Fibroblast of lung (primary cell): Measurements from ENCODE around the gene PAM16. TPM values are rescaled to one million over a fixed set of nuclear protein-coding genes. Genes with fewer than 3 reads are reported as not detected.

Experiments used
- DNase-seq, 2 donors: peaks; one replicate each; pipeline versions ENCODE4 v3.0.0 to v3.0.0-alpha.2; 2010; ENCODE audit warnings: low read depth in 2 of 2
- H2AFZ ChIP-seq: 2 replicates; pipeline ENCODE4 v1.5.1; 2012; ENCODE audit warnings: low read length, control low read depth, inconsistent platforms
- H3K27ac ChIP-seq: 2 replicates; pipeline ENCODE4 v1.5.1; 2011; ENCODE audit warnings: low read length, control low read depth; ENCODE audit not compliant: insufficient read depth
- H3K27me3 ChIP-seq: 2 replicates; pipeline ENCODE4 v1.5.1; 2011; ENCODE audit warnings: mild to moderate bottlenecking, low read length; ENCODE audit not compliant: control insufficient read depth, insufficient read depth
- H3K36me3 ChIP-seq: 2 replicates; pipeline ENCODE4 v1.5.1; 2011; ENCODE audit warnings: low read length; ENCODE audit not compliant: control insufficient read depth, insufficient read depth
- H3K4me1 ChIP-seq: 2 replicates; pipeline ENCODE4 v1.5.1; 2011; ENCODE audit warnings: low read length; ENCODE audit not compliant: control insufficient read depth, insufficient read depth; ENCODE audit errors: extremely low read depth
- H3K4me2 ChIP-seq: 2 replicates; pipeline ENCODE4 v1.5.1; 2011; ENCODE audit warnings: low read length, control low read depth; ENCODE audit not compliant: insufficient read depth; ENCODE audit errors: extremely low read depth
- H3K4me3 ChIP-seq, 4 experiments: fragments of 200-600 bp in 1 of 4; sonication (generic) in 1 of 4; replicated peaks in 1 of 4; 2 replicates each; pipeline ENCODE4 v1.5.1; 2011 to 2016; ENCODE audit warnings: low read length in 4 of 4, low read depth in 3 of 4, mild to moderate bottlenecking in 3 of 4, control low read depth in 2 of 4, inconsistent platforms in 1 of 4, mixed read lengths in 1 of 4; ENCODE audit not compliant: insufficient read depth in 1 of 4; ENCODE audit errors: control extremely low read depth in 1 of 4
- H3K79me2 ChIP-seq: 2 replicates; pipeline ENCODE4 v1.5.1; 2012; ENCODE audit warnings: mild to moderate bottlenecking, low read length, inconsistent platforms; ENCODE audit not compliant: control insufficient read depth, insufficient read depth
- H3K9ac ChIP-seq: 2 replicates; pipeline ENCODE4 v1.5.1; 2011; ENCODE audit warnings: mild to moderate bottlenecking, low read length, control low read depth; ENCODE audit not compliant: insufficient read depth
- H3K9me3 ChIP-seq: 2 replicates; pipeline ENCODE4 v1.5.1; 2012; ENCODE audit warnings: low read depth, low read length; ENCODE audit not compliant: control insufficient read depth, insufficient read depth
- H4K20me1 ChIP-seq: 2 replicates; pipeline ENCODE4 v1.5.1; 2011; ENCODE audit warnings: low read length; ENCODE audit not compliant: control insufficient read depth, insufficient read depth; ENCODE audit errors: extremely low read depth
- CTCF ChIP-seq, 2 donors: IDR thresholded peaks in 1 of 2; conservative IDR thresholded peaks in 1 of 2; 1 replicate in 1 of 2; 2 replicates in 1 of 2; pipeline ENCODE4 v1.5.1; 2011 to 2012; ENCODE audit warnings: low read length in 2 of 2, control low read depth in 1 of 2, inconsistent platforms in 1 of 2, low read depth in 1 of 2, mild to moderate bottlenecking in 1 of 2
- EZH2 ChIP-seq: IDR thresholded peaks from 2 replicates; pipeline ENCODE4 v1.5.1; 2012; ENCODE audit warnings: low read length, control low read depth, mild to moderate bottlenecking; ENCODE audit errors: missing control alignments
- polyA plus RNA-seq, 2 donors: library from polyadenylated mRNA; depleted of rRNA in 1 of 2; stranded (reverse) in 1 of 2; unstranded in 1 of 2; fragments of >200 nt; gene quantifications; 2 replicates each; pipeline ENCODE4 v1.2.1, GENCODE V29; 2011 to 2012; ENCODE audit warnings: missing spikeins in 1 of 2
- total RNA-seq: library from RNA; depleted of rRNA; stranded (reverse); fragments of >200 nt; gene quantifications from 2 replicates; pipeline ENCODE4 v1.2.1, GENCODE V29; 2014

Gene PAM16
- total and polyA plus RNA-seq, 2 donors (not counting 1 experiment from before 2014, with no cell fraction given): 14.8 to 34.3 TPM

- DNase-seq: no peak
- H3K9ac ChIP-seq: no peak overlapping the region
- no peak overlapping the region for H3K4me2 ChIP-seq
- peaks cover 66% of the 10 kb centered on the region for H3K4me1 ChIP-seq
- H3K9me3 ChIP-seq: no peaks in the 10 kb centered on the region
- no peaks in the 10 kb centered on the region for H4K20me1 ChIP-seq
- H3K4me3 ChIP-seq: no peak overlapping the region
- H3K27ac ChIP-seq: no peak overlapping the region
- peaks cover 11% of the 10 kb centered on the region for H3K36me3 ChIP-seq
- H3K27me3 ChIP-seq: no peaks in the 10 kb centered on the region
- H3K79me2 ChIP-seq: no peaks in the 10 kb centered on the region
- H2AFZ ChIP-seq: no peak overlapping the region
- TF ChIP-seq EZH2 (no peak), CTCF (conservative IDR thresholded peaks at IDR 0.05 in 1 of 2, IDR thresholded peaks at IDR 0.05 in 1 of 2; ENCODE audit: low read depth in 1 of 2, low read length in 2 of 2) (peak in 1 of 2 donors; percentile 21)
Measured at GRCh38 chr16:4390266-4391260, 39.4 kb upstream of the PAM16 start.

GRCh38 chr16:4389051-4389955, 38.2 kb upstream of the PAM16 start:
- Histone ChIP-seq H3K27ac (peak overlapping the region; percentile 67), H3K9ac (peak overlapping the region; percentile 55)
- no peak for DNase-seq

More at GRCh38 chr16:4389051-4389955, 38.2 kb upstream of the PAM16 start:
- no peaks in the 10 kb centered on the region for H3K9me3 ChIP-seq
- H3K4me1 ChIP-seq: peaks cover 74% of the 10 kb centered on the region
- peaks cover 8% of the 10 kb centered on the region for H3K36me3 ChIP-seq
- H2AFZ ChIP-seq: no peak overlapping the region
- TF ChIP-seq CTCF (conservative IDR thresholded peaks at IDR 0.05 in 1 of 2, IDR thresholded peaks at IDR 0.05 in 1 of 2; ENCODE audit: low read depth in 1 of 2, low read length in 2 of 2) (no peak), EZH2 (no peak)
- no peak overlapping the region for H3K4me3 ChIP-seq
- H3K27me3 ChIP-seq: no peaks in the 10 kb centered on the region
- H3K79me2 ChIP-seq: no peaks in the 10 kb centered on the region
- no peak overlapping the region for H3K4me2 ChIP-seq
- H4K20me1 ChIP-seq: no peaks in the 10 kb centered on the region
